SJSA1 (cell line): ENCODE data around the gene BAK1. TPM values are rescaled to one million over a fixed set of nuclear protein-coding genes. Genes with fewer than 3 reads are reported as not detected.

Experiments
- DNase-seq, 2 experiments: peaks; one replicate each; pipeline ENCODE4 v3.0.0-alpha.2; 2015 to 2020; ENCODE audit warnings: low spot score in 2 of 2, low read depth in 1 of 2
- H3K27ac ChIP-seq: fragments of 250-450 bp; sonication (Bioruptor Pico); 2 replicates; pipeline ENCODE4 v1.5.1; 2020; ENCODE audit warnings: mild to moderate bottlenecking, moderate library complexity
- H3K27me3 ChIP-seq: fragments of 250-450 bp; sonication (Bioruptor Pico); replicated peaks from 2 replicates; pipeline ENCODE4 v1.5.1; 2020; ENCODE audit warnings: mild to moderate bottlenecking, moderate library complexity
- H3K36me3 ChIP-seq: fragments of 250-450 bp; sonication (Bioruptor Pico); 2 replicates; pipeline ENCODE4 v1.5.1; 2020; ENCODE audit warnings: mild to moderate bottlenecking
- H3K4me1 ChIP-seq: fragments of 250-450 bp; sonication (Bioruptor Pico); replicated peaks from 2 replicates; pipeline ENCODE4 v1.6.1; 2021; ENCODE audit warnings: mild to moderate bottlenecking
- H3K4me3 ChIP-seq: fragments of 250-450 bp; sonication (Bioruptor Pico); 2 replicates; pipeline ENCODE4 v1.5.1; 2020; ENCODE audit warnings: mild to moderate bottlenecking
- H3K9me3 ChIP-seq: fragments of 250-450 bp; sonication (Bioruptor Pico); replicated peaks from 2 replicates; pipeline ENCODE4 v1.5.1; 2020; ENCODE audit warnings: mild to moderate bottlenecking
- total RNA-seq: library from RNA; depleted of rRNA; stranded (reverse); fragments of >200 nt; shearing (Covaris generic); gene quantifications from 2 replicates; pipeline ENCODE4 v1.2.3, GENCODE V29; 2014

Gene BAK1
- total RNA-seq, 1 experiment from 2014 or later: 23.3 TPM

- H3K9me3 ChIP-seq: no peaks in the 10 kb centered on the region
- no peak overlapping the region for H3K27ac ChIP-seq
- no peaks in the 10 kb centered on the region for H3K36me3 ChIP-seq
- no peak for DNase-seq
- H3K4me3 ChIP-seq: no peak overlapping the region
- peaks cover 7% of the 10 kb centered on the region for H3K4me1 ChIP-seq
- H3K27me3 ChIP-seq: no peaks in the 10 kb centered on the region
Measured at GRCh38 chr6:33616113-33616512, 36.0 kb upstream of the BAK1 start.

GRCh38 chr6:33613795-33614168 lies 33.7 kb upstream of the BAK1 start:
- DNase-seq: no peak
- Histone ChIP-seq H3K27ac (0 out of 2 replicates have a peak overlapping the region, but pooled peaks have one; percentile 3), H3K4me1 (peaks cover 7% of the 10 kb centered on the region), H3K9me3 (no peaks in the 10 kb centered on the region), H3K27me3 (no peaks in the 10 kb centered on the region), H3K36me3 (no peaks in the 10 kb centered on the region), H3K4me3 (no peak overlapping the region)

GRCh38 chr6:33613146-33613794 lies 33.2 kb upstream of the BAK1 start:
- H3K4me3 ChIP-seq: no peak overlapping the region
- H3K4me1 ChIP-seq: peaks cover 7% of the 10 kb centered on the region
- no peak for DNase-seq
- 0 out of 2 replicates have a peak overlapping the region, but pooled peaks have one; percentile 3 for H3K27ac ChIP-seq
- no peaks in the 10 kb centered on the region for H3K9me3 ChIP-seq
- H3K36me3 ChIP-seq: no peaks in the 10 kb centered on the region
- no peaks in the 10 kb centered on the region for H3K27me3 ChIP-seq

- no peak for DNase-seq
- H3K9me3 ChIP-seq: no peaks in the 10 kb centered on the region
- H3K4me1 ChIP-seq: peaks cover 7% of the 10 kb centered on the region
Measured at GRCh38 chr6:33610779-33611732, 31.0 kb upstream of the BAK1 start.

GRCh38 chr6:33610067-33610466 lies 30.0 kb upstream of the BAK1 start:
- Histone ChIP-seq H3K9me3 (no peaks in the 10 kb centered on the region), H3K4me1 (peaks cover 7% of the 10 kb centered on the region), H3K4me3 (no peak overlapping the region), H3K27me3 (no peaks in the 10 kb centered on the region), H3K36me3 (no peaks in the 10 kb centered on the region), H3K27ac (no peak overlapping the region)
- DNase-seq: no peak

More at GRCh38 chr6:33610779-33611732, 31.0 kb upstream of the BAK1 start:
- Histone ChIP-seq H3K36me3 (no peaks in the 10 kb centered on the region), H3K27ac (no peak overlapping the region), H3K4me3 (no peak overlapping the region), H3K27me3 (no peaks in the 10 kb centered on the region)

DNA sequence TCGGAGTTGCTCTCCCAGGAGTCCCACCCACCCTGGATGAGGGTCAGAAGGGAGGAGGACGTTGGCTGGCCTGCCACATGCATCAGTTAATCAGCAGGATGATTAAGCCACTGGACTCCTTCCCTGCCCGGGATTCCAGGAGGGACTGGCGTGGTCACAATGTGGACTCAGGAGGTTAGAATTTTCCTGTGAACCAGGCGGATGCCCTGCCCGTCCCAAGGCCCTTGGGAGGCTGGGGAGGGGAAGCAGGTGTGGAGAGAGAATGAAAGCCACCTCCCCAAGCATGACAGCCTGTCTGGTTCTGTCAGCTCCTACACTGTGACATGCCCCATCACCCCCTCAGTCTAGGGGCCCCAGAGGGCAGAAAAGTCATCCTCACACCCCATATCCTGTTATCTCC lies 29.5 kb upstream of the BAK1 start:
- Histone ChIP-seq H3K36me3 (no peaks in the 10 kb centered on the region), H3K27ac (no peak overlapping the region)

GRCh38 chr6:33609019-33609418 lies 28.9 kb upstream of the BAK1 start:
- no peak overlapping the region for H3K27ac ChIP-seq
- no peaks in the 10 kb centered on the region for H3K27me3 ChIP-seq
- H3K9me3 ChIP-seq: no peaks in the 10 kb centered on the region
- DNase-seq: no peak
- peaks cover 6% of the 10 kb centered on the region for H3K4me1 ChIP-seq
- H3K4me3 ChIP-seq: no peak overlapping the region
- no peaks in the 10 kb centered on the region for H3K36me3 ChIP-seq

More for the DNA sequence above, 29.5 kb upstream of the BAK1 start:
- Histone ChIP-seq H3K9me3 (no peaks in the 10 kb centered on the region), H3K4me1 (peaks cover 7% of the 10 kb centered on the region), H3K4me3 (no peak overlapping the region), H3K27me3 (no peaks in the 10 kb centered on the region)
- no peak for DNase-seq

- Histone ChIP-seq H3K36me3 (no peaks in the 10 kb centered on the region), H3K9me3 (no peaks in the 10 kb centered on the region), H3K4me1 (no peaks in the 10 kb centered on the region; the same call in 1 of the 2 replicates), H3K4me3 (no peak overlapping the region), H3K27ac (no peak overlapping the region), H3K27me3 (no peaks in the 10 kb centered on the region)
- DNase-seq: no peak
Measured at GRCh38 chr6:33607784-33608161, 27.7 kb upstream of the BAK1 start.

GRCh38 chr6:33607126-33607783 lies 27.2 kb upstream of the BAK1 start:
- Histone ChIP-seq H3K36me3 (no peaks in the 10 kb centered on the region), H3K4me3 (no peak overlapping the region), H3K27ac (no peak overlapping the region), H3K27me3 (no peaks in the 10 kb centered on the region), H3K4me1 (no peaks in the 10 kb centered on the region; the same call in 1 of the 2 replicates), H3K9me3 (no peaks in the 10 kb centered on the region)
- no peak for DNase-seq

DNA sequence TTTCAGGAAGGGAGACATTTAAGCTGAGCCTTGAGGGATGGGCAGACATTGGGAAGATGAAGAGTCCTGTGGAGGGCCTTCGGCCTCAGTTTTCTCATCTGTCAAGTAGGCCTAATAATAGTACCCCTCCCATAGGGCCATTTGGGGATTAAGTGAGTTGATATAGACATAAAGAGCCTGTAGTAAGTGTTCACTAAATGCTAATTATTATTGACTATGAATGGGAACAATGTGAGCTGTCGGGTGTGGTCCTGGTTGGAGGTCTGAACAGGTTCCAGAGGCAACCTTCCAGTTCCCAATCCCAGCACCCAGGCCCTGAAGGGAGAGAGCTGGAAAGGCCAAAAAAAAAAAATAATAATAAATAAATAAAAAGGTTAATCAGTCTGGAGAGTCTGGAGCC lies 26.6 kb upstream of the BAK1 start:
- H3K4me1 ChIP-seq: no peaks in the 10 kb centered on the region; the same call in 1 of the 2 replicates
- no peaks in the 10 kb centered on the region for H3K36me3 ChIP-seq
- no peak overlapping the region for H3K4me3 ChIP-seq
- H3K9me3 ChIP-seq: no peaks in the 10 kb centered on the region
- no peak overlapping the region for H3K27ac ChIP-seq
- no peaks in the 10 kb centered on the region for H3K27me3 ChIP-seq
- no peak for DNase-seq

- H3K4me1 ChIP-seq: no peaks in the 10 kb centered on the region; the same call in 1 of the 2 replicates
- H3K4me3 ChIP-seq: no peak overlapping the region
- H3K27me3 ChIP-seq: no peaks in the 10 kb centered on the region
- DNase-seq: no peak
- H3K27ac ChIP-seq: no peak overlapping the region
- H3K36me3 ChIP-seq: no peaks in the 10 kb centered on the region
- no peaks in the 10 kb centered on the region for H3K9me3 ChIP-seq
Measured at GRCh38 chr6:33604941-33605854, 25.1 kb upstream of the BAK1 start.

DNA sequence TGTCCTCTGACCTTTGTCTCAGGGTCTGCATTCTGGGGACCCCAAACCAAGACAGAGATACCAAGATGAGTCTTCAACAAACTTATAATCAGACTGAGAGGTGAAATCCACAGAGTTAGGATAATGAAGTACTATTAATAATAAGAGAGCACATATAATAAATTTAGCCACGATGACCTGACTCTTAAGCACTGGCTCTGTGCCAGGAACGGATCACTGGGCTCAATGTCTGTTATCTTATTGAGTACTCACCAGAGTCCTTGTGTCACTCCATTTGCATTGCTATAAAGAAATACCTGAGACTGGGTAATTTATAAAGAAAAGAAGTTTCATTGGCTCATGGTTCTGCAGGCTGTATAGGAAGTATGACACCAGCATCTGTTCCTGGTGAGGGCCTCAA lies 22.1 kb upstream of the BAK1 start:
- Histone ChIP-seq H3K9me3 (no peaks in the 10 kb centered on the region), H3K27me3 (no peaks in the 10 kb centered on the region), H3K27ac (no peak overlapping the region), H3K4me3 (no peak overlapping the region), H3K4me1 (no peaks in the 10 kb centered on the region), H3K36me3 (no peaks in the 10 kb centered on the region)
- no peak for DNase-seq

DNA sequence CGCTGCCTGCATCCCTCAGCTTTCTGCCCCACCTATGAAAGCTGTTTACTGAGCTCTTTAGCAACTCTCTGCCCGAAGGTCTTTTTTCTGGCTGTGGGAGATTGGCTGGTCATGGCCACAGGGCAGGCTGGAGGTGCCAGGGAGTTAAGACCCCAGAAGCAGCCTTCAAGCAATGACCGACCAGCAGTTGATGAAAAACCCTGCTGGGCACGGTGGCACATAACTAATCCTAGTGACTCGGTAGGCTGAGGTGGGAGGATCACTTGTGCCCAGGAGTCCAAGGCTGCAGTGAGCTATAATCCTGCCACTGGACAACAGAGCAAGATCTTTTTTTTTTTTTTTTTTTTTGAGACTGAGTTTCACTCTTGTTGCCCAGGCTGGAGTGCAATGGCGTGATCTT lies 20.7 kb upstream of the BAK1 start:
- Histone ChIP-seq H3K27ac (no peak overlapping the region), H3K9me3 (no peaks in the 10 kb centered on the region), H3K36me3 (no peaks in the 10 kb centered on the region), H3K4me1 (no peaks in the 10 kb centered on the region), H3K4me3 (no peak overlapping the region), H3K27me3 (no peaks in the 10 kb centered on the region)
- no peak for DNase-seq
